Smooth muscle cell of the brain vasculature (primary cell): ENCODE measurements around the gene LGALS3BP.

ENCODE experiments used
- DNase-seq: peaks from one replicate; pipeline ENCODE4 v3.0.0-alpha.2; 2012; ENCODE audit warnings: low read depth, low spot score

LGALS3BP gene

DNA sequence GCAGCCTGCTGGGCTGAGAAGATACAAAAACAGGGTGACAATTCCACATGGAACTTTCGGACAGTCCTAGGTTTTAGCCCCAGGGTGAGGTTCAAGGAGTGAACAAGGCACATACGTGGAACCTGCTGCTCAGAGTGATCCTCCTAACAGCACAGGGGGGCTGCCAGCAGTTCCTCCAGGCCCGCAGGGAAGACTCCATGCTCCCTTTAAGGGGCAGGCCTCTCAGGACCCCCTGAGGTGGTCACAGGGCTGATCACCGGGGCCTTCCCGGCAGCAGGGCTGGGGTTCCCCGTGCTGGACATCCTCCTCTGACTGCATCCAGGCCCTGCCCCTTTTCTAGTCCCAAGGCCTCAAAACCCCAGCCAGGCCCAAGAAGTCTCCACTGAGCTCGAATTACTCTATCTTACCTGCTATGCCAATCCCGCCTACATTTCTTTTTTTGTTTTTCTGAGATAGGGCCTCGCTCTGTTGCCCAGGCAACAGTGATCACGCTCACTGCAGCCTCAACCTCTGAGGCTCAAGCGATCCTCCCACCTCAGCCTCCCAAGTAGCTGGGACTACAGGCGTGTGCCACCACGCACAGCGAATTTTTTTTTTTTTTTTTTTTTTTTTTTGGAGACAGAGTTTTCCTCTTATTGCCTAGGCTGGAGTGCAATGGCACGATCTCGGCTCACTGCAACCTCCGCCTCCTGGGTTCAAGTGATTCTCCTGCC lies 19.5 kb upstream of the LGALS3BP start:
- no peak for DNase-seq

DNA sequence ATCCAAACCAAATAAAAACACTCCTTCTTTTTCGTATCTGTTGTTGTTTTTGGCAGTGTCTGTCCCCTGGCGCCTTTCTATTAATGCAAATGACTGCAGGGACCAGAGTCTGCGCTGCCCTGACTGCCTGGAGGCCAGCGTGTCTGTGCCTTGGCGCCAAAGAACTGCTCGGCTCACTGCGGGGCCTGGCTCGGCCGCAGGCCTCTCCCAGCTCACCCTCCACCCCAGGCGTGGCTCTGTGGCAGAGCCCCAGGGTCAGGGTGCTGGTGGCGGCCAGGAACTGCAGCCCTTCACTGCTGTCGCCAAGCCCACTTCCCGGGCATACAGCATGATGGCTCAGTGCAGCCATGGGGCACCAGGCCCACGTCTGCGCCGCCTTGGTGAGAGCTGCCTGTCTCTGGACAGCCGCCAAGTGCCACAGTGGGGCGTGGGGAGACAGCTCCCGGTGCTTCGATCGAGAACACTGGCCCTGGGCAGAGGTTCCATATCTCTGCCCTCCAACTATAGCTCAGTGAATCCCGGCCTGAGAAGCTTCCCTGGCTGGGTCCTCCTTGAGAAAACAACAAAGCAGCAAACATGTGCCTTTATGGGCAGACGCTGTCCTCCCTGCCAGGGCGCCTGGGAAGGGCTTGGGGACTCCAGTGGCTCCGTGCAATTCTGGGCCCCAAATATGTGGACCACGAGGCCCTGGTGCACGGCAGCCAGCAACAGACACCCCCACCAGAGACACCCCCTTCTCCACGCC lies 18.8 kb upstream of the LGALS3BP start:
- no peak for DNase-seq

DNA sequence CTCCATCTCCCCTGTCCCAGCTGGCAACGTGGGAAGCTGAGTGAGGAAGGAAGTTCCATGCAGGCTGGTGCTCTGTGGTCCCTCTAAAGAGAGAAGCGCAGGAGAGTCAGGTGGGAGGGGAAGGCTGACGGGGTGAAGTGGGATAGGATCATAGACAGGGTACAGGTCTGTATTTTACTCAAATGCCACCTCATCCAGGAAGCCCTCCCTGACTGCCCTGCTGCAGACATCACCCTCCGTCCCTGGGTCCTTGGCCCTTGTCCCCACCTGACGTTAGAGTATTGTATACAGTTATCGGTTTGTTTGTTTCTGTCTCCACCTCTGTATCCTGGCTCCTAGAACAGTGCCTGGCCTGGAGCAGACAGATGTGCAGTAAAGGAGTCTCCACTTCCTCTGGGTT lies 18.2 kb upstream of the LGALS3BP start:
- DNase-seq, result no peak

DNA sequence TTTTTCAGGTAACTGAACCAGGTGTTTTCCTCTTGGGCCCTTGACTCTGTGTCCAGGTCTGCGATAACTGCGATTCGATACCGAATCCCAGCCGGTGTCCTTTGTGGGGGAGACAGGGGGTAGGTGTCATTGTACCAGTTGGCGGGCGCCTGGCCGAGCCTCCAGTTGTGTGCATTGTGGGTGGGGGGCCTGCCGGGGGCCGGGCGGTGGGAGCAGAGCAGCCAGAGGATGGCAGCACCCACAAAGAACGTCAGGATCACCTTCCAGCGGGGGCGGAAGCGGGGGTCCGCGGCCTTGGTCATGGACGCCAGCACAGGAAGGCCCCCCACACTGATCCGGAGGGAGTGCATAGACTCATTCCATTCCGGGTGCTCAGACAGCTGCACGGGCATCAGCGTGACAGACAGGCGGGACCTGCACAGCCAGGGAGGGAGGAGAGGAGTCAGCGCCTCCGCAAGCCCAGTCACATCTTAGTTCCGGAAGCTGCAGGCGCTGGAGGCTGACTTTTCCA lies 17.6 kb upstream of the LGALS3BP start:
- no peak for DNase-seq

DNA sequence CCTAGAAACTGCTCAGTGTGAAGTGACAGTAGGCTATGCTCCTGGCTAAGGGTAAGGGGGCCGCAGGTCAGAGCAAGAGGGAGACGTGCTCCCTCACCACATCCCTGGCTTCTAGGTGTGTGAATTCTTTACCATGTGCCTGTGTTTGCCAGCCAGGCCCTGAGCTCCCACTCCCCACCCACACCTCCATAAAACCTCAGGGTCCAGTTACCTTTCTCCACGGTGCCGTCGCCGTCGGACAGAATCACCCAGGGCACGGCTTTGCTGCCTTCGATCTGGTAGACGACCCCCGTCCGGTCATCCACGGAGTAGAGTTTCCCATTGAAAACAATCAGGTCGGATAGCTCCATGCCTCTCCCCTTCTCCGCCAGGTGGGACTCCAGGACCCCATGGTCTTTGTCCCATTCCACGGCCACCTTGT lies 17.1 kb upstream of the LGALS3BP start:
- no peak for DNase-seq

DNA sequence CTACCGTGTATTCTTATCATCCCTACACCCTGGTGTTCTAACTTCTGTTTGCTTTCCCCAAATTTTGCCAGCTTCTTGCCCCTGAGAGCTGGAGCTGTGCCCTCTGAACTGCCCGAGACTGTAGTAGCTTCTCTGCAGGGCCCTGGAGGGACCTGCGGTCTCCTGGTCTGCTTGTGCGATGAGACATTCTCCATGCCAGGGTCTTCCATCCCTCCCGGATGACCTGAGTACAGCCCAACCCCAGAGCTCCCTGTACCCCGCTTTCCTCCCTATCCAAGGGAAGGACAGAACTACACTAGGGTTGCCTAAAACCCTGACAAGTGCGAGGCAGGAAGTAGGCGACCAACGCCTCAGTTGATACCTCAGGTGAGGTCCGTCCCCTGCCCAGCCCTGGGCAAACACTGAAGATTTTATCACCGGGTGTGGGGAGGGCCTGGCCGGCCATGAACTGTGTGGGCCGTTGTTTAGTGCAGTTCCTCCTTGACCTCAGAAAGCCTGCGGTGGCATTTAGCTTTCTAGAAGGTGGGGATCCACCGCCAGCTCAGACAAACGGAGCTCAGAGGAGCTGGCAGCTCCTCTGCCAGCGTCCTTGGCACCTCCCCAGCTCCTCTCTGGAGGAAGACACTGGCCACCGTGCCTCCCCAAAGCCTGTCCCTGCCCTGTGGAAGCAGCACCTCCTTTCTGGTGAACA lies 16.2 kb upstream of the LGALS3BP start:
- no peak for DNase-seq

DNA sequence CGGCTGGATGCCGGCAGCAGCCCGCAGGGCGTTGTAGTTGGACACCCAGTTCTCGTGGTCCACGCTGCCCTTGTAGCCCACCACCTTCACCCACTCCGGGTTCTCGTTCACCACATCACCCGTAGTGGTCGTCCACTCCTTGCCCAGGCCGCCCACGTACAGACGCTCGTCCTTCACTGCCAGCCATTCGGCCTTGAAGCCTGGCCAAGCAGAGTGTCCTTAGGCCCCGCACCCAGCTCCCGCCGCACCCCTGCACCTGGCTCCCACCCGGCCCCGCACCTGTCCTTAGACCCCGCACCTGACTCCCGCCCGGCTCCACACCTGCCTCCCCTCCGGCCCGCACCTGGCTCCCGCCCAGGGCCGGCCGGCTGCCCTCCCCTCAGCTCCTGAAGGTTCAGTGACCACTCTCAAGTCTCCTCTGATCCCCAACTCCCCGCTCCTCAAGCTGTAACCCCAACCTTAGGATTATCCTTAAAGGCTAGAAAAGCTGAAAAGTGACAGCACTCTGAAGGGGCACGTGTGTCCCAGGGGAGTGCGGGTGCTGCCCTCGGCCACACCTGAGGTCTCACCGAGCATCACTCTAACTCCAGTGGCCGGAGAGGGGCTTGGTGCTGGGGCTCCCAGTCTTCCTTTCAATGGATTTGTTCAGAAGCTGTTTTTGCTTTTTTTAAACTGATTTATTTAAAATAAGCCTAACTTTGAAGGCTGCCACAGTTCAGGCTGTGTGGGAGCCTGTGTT lies 15.5 kb upstream of the LGALS3BP start:
- DNase-seq, result no peak

DNA sequence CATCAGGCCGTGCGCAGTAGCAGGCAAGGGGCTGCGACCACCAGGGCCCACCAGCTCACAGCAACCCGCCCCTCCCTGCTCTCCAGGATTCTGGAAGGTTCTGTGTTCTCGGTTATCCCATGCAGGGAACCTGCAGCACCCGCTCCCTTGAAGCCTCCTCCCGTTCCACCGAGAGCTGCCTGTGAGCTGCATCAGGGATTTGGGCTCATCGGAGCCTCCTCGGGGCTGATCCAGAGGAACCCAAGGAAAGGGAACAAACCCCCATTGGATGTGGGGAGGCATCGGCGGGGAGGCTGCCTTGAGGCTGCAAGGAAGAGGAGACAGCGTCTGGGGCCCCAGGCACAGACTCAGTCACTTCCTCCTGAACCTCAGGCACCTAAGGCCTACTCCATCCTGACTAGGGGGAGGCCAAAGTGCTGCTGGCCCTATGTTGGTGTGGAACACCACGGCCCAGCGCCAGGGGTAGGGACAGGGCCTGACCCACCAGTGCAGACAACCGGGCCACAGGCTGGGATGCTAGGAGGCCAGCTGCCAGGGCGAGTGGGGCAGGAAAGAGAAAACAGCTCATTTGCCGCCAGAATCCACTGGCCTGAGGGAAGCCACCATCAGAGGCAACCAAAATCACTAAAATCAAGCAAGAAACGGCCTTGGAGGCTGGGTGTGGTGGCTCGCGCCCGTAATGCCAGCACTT lies 14.4 kb upstream of the LGALS3BP start:
- DNase-seq, result no peak

DNA sequence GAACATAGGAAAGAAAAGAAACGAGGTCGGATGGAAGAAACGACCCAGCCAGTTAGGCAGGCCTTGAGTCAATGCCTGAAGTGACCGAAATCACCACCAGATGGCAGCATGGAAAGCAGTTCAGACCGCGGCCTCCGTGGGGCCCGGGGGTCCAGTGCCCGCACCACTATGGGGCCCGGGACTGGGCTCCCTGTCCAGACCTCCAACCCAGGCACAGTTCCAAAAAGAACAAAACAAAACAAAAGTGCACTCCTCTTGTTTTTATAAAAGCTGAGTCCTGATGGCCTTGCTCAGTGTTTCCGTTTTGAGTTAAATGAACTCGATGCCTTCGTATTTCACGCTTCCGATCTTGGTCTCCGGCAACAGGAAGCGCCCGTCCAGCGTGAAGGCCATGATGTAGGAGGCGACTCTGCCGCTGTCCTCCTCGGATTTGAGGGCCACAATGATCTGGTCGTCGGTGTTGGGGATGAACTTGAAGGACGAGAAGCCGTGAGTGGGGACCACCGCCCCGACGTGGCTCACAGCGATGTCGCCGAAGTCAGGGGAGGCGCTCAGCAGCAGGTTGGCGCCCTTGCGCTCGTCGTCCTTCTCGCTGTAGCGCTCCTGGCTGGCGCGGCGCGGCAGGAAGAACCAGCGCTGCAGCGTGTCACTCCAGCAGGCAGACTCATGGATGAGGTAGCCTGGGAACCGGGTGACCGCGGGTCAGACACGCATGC lies 13.7 kb upstream of the LGALS3BP start:
- no peak for DNase-seq

DNA sequence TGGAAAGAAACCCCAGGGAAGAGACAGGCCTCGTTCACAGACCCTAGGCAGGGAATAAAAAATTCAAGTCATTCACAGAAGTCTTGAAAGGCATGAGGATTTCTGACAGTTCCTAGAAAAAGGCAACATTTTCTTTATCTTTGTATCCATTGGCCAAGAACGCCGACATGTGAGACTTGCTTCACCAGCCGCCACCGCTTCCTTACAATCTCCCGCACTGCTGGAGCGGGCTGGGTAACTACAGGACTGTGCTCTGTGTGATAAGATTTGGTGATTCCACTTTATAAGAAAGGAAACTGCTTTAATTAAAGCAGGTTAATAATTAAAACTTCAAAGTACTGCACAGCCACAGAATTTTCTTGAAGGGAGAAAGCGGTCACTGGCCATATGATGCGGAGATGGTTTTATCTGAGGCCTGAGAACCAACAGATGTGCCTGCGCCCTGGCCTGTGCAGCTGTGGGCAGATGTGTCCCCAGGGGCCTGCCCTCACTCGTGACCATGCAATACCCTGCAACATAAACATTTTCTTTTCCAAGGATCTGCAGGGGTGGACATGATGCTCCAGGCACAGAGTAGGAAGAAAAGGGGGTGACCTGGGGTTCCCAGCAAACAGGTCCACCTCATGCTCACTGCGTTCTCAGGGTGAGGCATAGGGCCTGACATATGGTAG lies 13.0 kb upstream of the LGALS3BP start:
- no peak for DNase-seq

DNA sequence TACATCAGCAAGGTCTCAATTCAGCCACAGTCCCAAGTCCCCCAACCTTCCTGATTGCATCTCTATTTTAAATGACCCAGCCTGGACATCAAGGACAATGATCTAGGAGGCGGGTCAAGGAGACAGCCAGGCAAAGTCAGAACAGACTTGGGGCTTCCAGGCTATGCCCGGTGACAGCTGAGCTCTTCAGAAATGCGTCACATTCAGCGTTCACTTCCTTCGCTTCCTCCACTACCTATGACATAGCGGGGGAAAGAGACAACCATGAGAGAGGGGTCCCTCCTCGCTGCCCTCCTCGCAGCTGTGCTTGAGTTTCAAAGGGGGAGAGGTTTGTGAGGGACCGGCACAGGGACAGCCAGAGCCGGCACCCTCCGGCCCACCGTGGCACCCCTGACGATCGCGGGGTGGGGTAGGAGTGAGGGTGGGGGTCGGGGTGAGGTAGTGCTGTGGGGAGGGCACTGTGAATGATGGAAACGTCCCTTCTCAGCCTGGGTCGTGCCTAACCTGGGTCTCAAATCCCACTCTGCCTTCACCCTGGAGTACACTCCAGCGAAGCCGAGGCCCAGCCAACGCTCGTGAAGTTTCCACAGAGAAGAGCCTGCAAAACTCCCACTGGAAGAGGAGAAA lies 12.3 kb upstream of the LGALS3BP start:
- no peak for DNase-seq

DNA sequence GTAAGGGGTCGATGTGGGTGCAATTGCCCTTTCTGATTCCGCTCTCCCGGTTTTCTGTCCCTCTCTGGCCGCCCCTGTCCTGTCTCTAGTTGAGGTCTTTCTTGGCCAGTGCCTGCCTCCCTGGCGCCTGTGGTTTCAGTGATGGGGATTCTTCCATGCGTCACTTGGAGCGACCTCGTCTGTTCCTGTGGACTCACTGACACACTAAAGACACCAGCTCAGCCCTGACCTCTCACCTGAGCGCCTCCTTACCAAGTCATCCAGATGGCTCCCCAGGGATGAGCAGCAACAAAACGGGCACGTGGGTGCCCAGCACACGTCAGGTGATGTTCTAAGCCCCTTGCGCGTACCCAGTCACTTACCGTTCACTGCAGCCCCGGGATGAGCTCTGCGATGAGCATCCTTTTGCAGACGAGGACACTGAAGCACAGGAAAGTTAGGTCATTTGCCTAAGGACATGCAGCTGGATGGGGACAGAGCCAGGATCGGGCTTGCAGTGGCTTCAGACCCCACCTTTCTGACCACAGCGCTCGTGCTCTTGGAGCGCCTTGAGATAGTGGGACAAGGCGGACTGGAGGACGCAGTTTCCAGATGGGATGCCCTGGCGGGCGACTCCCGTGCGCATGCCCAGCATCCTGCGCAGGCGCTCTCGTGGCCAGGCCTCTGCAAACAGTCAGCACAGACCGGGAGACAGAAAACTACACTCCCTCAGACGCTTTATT lies 11.5 kb upstream of the LGALS3BP start:
- DNase-seq, result no peak

DNA sequence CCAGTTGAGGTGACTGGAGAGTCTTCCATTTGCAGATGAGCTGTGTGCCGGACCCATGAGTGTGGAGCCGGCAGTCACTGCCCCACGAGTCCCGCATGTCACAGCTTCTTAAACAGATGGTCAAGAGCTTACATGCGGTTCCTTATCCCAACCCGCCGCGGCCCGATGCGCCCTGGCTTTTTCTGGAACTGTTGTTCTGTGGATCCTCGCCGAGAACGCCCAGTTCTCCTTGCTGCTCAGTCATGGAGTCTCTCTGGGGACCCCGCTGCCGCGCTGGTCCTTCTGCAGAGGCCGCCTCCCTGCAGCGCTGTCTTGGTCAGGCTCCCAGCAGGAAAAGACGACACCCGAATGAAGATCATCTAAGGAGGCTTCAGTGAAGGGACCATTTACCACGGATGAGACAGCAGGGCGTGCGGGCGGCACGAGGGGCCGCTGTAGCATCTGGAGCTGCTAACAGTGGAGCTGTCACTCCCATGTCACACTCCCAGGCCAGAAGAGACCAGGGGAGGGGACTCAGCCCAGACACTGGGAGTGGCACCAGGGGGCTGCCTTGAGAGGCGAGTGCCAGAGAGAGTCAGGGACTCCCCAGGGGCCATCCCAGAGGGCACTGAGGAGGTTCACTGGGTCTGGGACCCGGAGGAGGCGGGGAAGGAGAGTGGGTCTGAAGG lies 10.8 kb upstream of the LGALS3BP start:
- no peak for DNase-seq

DNA sequence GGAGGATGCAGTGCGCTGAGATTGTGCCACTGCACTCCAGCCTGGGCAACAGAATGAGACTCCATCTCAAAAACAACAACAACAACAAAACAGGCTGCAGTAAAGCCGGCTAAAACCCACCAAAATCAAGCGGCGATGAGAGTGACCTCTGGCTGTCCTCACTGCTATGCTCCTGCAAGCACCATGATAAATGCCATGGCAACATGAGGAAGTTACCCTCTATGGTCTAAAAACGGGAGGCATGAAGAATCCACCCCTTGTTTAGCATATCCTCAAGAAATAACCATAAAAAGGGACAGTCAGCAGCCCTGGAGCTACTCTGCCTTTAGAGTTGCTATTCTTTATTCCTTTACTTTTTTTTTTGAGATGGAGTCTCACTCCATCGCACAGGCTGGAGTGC lies 8.4 kb upstream of the LGALS3BP start:
- DNase-seq, result no peak

DNA sequence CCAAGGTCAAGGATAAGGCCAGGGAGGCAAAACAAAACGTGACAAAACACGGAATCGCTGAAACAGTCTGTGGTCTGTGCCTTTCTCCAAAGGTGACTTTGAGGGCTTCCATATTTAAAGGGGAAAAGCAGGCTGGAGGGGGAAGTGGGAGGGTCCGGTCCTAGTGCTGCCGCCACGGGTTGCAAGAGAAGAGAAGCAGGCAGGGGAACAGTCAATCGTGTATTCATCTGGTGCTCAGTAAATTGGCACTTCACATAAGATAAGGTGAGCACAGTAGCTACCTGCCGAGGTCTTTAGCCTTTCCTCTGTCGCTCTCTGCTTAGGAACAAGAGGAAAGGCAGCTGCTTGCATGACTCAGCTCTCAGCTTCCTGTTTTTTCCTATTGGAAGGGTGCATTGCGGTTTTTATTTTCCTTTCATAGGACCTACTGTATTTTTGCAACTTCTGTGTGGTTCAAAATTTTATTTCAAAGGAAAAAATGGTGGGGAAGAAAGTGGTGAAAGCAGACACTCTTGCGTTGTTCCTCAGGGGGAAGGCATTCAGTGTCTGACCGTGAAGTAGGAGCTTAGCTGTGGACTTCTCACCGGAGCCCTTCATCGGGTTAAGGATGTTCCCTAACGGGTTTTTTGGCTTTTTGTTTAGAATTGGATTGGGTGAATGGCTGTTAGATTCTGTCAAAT lies 7.1 kb upstream of the LGALS3BP start:
- no peak for DNase-seq

DNA sequence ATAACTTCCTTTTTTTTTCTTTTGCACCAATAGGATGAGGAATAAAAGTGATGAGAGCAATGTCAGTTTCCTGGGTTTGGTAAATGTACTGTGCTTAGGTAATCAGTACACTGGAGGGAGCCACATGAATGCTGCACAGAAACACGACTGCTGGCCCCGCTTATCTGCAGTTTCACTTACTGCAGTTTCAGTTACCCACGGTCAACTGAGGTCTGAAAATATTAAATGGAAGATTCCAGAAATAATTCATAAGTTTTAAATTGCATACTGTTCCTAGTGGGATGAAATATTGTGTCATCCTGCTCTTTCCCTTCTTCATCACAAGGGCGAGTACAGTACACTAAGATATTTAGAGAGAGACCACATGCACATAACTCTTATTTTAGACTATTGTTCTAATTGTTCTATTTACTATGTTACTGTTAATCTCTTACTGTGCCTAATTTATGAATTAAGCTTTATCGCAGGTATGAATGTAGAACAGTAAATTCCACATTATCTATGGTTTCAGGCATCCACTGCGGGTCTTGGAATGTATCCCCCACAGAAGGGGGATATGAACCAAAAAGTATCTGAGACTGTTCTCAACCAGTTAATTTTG lies 6.4 kb upstream of the LGALS3BP start:
- no peak for DNase-seq

DNA sequence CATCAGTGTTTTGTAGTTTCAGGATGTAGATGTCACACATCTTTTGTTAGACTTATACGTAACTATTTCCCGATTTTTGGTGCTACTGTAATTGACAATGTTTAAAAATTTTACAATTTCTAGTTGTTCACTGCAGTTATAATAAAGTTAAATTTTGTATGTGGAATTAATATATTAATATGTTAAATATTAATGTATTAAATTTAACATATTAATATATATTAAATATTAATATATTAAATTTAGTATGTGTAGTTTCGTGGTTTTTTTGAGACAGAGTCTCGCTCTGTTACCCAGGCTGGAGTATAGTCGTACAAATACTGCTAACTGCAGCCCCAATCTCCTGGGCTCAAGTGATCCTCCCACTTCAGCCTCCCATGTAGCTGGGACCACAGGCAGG lies 5.7 kb upstream of the LGALS3BP start:
- DNase-seq, result no peak
